ENCODE data around the gene CNGA4. TPM values are rescaled to one million over a fixed set of nuclear protein-coding genes. Genes with fewer than 3 reads are reported as not detected.

Gene CNGA4
- total RNA-seq, 1 donor from 2014 or later, result not detected

GRCh38 chr11:6204706-6205105 is 34.2 kb upstream of the CNGA4 start:
- DNase-seq (ENCODE audit: low spot score in 2 of 2), result no peak
- H3K27me3 ChIP-seq, result no peaks in the 10 kb centered on the region
- H3K27ac ChIP-seq, result no peak overlapping the region
- no peak overlapping the region for H3K4me3 ChIP-seq
- H3K4me1 ChIP-seq, result no peaks in the 10 kb centered on the region
- peaks cover 9 to 26% of the 10 kb centered on the region in 2 donors for H3K36me3 ChIP-seq
- no peak for TF ChIP-seq CTCF (IDR thresholded peaks at IDR 0.05)
- H3K9me3 ChIP-seq, result no peaks in the 10 kb centered on the region
- intact Hi-C loops (cut with DNase I), result no loop called here

- intact Hi-C loops (cut with DNase I), result no loop called here
- DNase-seq (ENCODE audit: low spot score in 2 of 2), result no peak
- no peak within 1 kb of the TSS for H3K4me3 ChIP-seq
- H3K36me3 ChIP-seq, result peaks cover 13 to 33% of the 10 kb centered on the region in 2 donors
- H3K9me3 ChIP-seq, result no peaks in the 10 kb centered on the region
- TF ChIP-seq CTCF (IDR thresholded peaks at IDR 0.05), result no peak
- H3K27ac ChIP-seq, result no peak within 1 kb of the TSS
- no peaks in the 10 kb centered on the region for H3K27me3 ChIP-seq
- no peaks in the 10 kb centered on the region for H3K4me1 ChIP-seq
Observed at GRCh38 chr11:6205366-6205765, 33.5 kb upstream of the CNGA4 start, which contains the start of gene C11orf42. C11orf42 (plus strand) TSS chr11:6205557; CDS start chr11:6205616, 59 bp downstream.

- Histone ChIP-seq H3K9me3 (no peaks in the 10 kb centered on the region), H3K27me3 (no peaks in the 10 kb centered on the region), H3K36me3 (peaks cover 26 to 44% of the 10 kb centered on the region in 2 donors), H3K4me1 (no peaks in the 10 kb centered on the region), H3K27ac (no peak overlapping the region), H3K4me3 (no peak overlapping the region)
- intact Hi-C loops (cut with DNase I), result no loop called here
- TF ChIP-seq CTCF (IDR thresholded peaks at IDR 0.05), result no peak
- no peak for DNase-seq (ENCODE audit: low spot score in 2 of 2)
Observed at GRCh38 chr11:6206456-6207180, 32.3 kb upstream of the CNGA4 start.

- intact Hi-C loops (cut with DNase I), result no loop called here
- Histone ChIP-seq H3K27ac (no peak overlapping the region), H3K9me3 (no peaks in the 10 kb centered on the region), H3K36me3 (peaks cover 46 to 67% of the 10 kb centered on the region in 2 donors), H3K27me3 (no peaks in the 10 kb centered on the region), H3K4me1 (no peaks in the 10 kb centered on the region), H3K4me3 (no peak overlapping the region)
- TF ChIP-seq CTCF (IDR thresholded peaks at IDR 0.05), result no peak
- DNase-seq (ENCODE audit: low spot score in 2 of 2), result no peak
Observed at GRCh38 chr11:6209801-6210200, 29.1 kb upstream of the CNGA4 start.

GRCh38 chr11:6210274-6210955 is 28.5 kb upstream of the CNGA4 start:
- intact Hi-C loops (cut with DNase I), result no loop called here
- no peaks in the 10 kb centered on the region for H3K4me1 ChIP-seq
- no peak overlapping the region for H3K4me3 ChIP-seq
- no peaks in the 10 kb centered on the region for H3K27me3 ChIP-seq
- no peak overlapping the region for H3K27ac ChIP-seq
- DNase-seq (ENCODE audit: low spot score in 2 of 2), result no peak
- H3K36me3 ChIP-seq, result peaks cover 46 to 67% of the 10 kb centered on the region in 2 donors
- H3K9me3 ChIP-seq, result no peaks in the 10 kb centered on the region
- TF ChIP-seq CTCF (IDR thresholded peaks at IDR 0.05), result no peak

Measured in ascending aorta (tissue), 2 donors.